Peyer's patch (tissue), 4 donors: Measurements from ENCODE around the gene ZNF428.

Experiments
- POLR2A ChIP-seq, 2 donors: fragments of 450-650 bp; IDR thresholded peaks; one replicate each; pipeline ENCODE4 v1.5.1; 2017; ENCODE audit warnings: antibody characterized with exemption in 2 of 2, mild to moderate bottlenecking in 2 of 2, moderate library complexity in 2 of 2
- TF ChIP-seq, protein P1 (sequence below), 6 experiments: fragments of 450-650 bp in 4 of 6; fragments of 200-600 bp in 2 of 6; sonication (generic) in 1 of 6; IDR thresholded peaks; one replicate each; pipeline ENCODE4 v1.5.1; 2017 to 2019; ENCODE audit warnings: antibody characterized with exemption in 6 of 6, mild to moderate bottlenecking in 3 of 6, moderate library complexity in 1 of 6

- TF ChIP-seq, protein P1, sequence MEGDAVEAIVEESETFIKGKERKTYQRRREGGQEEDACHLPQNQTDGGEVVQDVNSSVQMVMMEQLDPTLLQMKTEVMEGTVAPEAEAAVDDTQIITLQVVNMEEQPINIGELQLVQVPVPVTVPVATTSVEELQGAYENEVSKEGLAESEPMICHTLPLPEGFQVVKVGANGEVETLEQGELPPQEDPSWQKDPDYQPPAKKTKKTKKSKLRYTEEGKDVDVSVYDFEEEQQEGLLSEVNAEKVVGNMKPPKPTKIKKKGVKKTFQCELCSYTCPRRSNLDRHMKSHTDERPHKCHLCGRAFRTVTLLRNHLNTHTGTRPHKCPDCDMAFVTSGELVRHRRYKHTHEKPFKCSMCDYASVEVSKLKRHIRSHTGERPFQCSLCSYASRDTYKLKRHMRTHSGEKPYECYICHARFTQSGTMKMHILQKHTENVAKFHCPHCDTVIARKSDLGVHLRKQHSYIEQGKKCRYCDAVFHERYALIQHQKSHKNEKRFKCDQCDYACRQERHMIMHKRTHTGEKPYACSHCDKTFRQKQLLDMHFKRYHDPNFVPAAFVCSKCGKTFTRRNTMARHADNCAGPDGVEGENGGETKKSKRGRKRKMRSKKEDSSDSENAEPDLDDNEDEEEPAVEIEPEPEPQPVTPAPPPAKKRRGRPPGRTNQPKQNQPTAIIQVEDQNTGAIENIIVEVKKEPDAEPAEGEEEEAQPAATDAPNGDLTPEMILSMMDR (IDR thresholded peaks at IDR 0.05), result no peak
- TF ChIP-seq POLR2A (IDR thresholded peaks at IDR 0.05), result no peak
These were observed 12.7 kb downstream of the ZNF428 start for GRCh38 chr19:43606569-43607229.
